Activated naive CD8-positive, alpha-beta T cell (primary cell): ENCODE measurements around the gene PRKAG1.

Experiments
- H3K27ac Mint-ChIP-seq: one replicate; pipeline ENCODE4 v1.8.0; 2021; ENCODE audit warnings: mixed read lengths
- H3K27me3 Mint-ChIP-seq: one replicate; pipeline ENCODE4 v1.8.0; 2021; ENCODE audit warnings: mixed read lengths
- H3K36me3 Mint-ChIP-seq: one replicate; pipeline ENCODE4 v1.8.0; 2021; ENCODE audit warnings: mixed read lengths
- H3K4me1 Mint-ChIP-seq: one replicate; pipeline ENCODE4 v1.8.0; 2021; ENCODE audit warnings: low read depth, mixed read lengths
- H3K4me3 Mint-ChIP-seq: one replicate; pipeline ENCODE4 v1.8.0; 2021; ENCODE audit warnings: mild to moderate bottlenecking, mixed read lengths
- H3K9me3 Mint-ChIP-seq: one replicate; pipeline ENCODE4 v1.8.0; 2021; ENCODE audit warnings: low read depth, mixed read lengths

The PRKAG1 gene

GRCh38 chr12:49040364-49040855 is 21.8 kb upstream of the PRKAG1 start:
- Mint-ChIP-seq H3K27me3 (no peaks in the 10 kb centered on the region), H3K9me3 (no peaks in the 10 kb centered on the region), H3K36me3 (peaks cover 3% of the 10 kb centered on the region), H3K4me3 (no peak overlapping the region), H3K4me1 (peaks cover 5% of the 10 kb centered on the region), H3K27ac (no peak overlapping the region)

GRCh38 chr12:49039421-49040363 is 21.1 kb upstream of the PRKAG1 start:
- no peak overlapping the region for H3K4me3 Mint-ChIP-seq
- H3K9me3 Mint-ChIP-seq = no peaks in the 10 kb centered on the region
- no peak overlapping the region for H3K27ac Mint-ChIP-seq
- H3K36me3 Mint-ChIP-seq = peaks cover 3% of the 10 kb centered on the region
- H3K4me1 Mint-ChIP-seq = peaks cover 4% of the 10 kb centered on the region
- H3K27me3 Mint-ChIP-seq = no peaks in the 10 kb centered on the region

GRCh38 chr12:49038291-49038955 is 19.8 kb upstream of the PRKAG1 start:
- H3K27ac Mint-ChIP-seq = no peak overlapping the region
- H3K4me3 Mint-ChIP-seq = no peak overlapping the region
- no peaks in the 10 kb centered on the region for H3K4me1 Mint-ChIP-seq
- H3K9me3 Mint-ChIP-seq = no peaks in the 10 kb centered on the region
- H3K27me3 Mint-ChIP-seq = no peaks in the 10 kb centered on the region
- H3K36me3 Mint-ChIP-seq = no peaks in the 10 kb centered on the region

- no peaks in the 10 kb centered on the region for H3K27me3 Mint-ChIP-seq
- H3K9me3 Mint-ChIP-seq = no peaks in the 10 kb centered on the region
- H3K27ac Mint-ChIP-seq = no peak overlapping the region
- H3K4me3 Mint-ChIP-seq = no peak overlapping the region
- H3K4me1 Mint-ChIP-seq = no peaks in the 10 kb centered on the region
- H3K36me3 Mint-ChIP-seq = no peaks in the 10 kb centered on the region
Observed at GRCh38 chr12:49037947-49038237, 19.3 kb upstream of the PRKAG1 start.

GRCh38 chr12:49037111-49037946 is 18.8 kb upstream of the PRKAG1 start:
- H3K36me3 Mint-ChIP-seq = no peaks in the 10 kb centered on the region

GRCh38 chr12:49036029-49036428 is 17.5 kb upstream of the PRKAG1 start:
- Mint-ChIP-seq H3K27ac (no peak overlapping the region), H3K9me3 (no peaks in the 10 kb centered on the region), H3K4me3 (no peak overlapping the region), H3K27me3 (no peaks in the 10 kb centered on the region), H3K4me1 (no peaks in the 10 kb centered on the region), H3K36me3 (no peaks in the 10 kb centered on the region)

More at GRCh38 chr12:49037111-49037946, 18.8 kb upstream of the PRKAG1 start:
- no peaks in the 10 kb centered on the region for H3K9me3 Mint-ChIP-seq
- no peaks in the 10 kb centered on the region for H3K27me3 Mint-ChIP-seq
- no peak overlapping the region for H3K4me3 Mint-ChIP-seq
- no peaks in the 10 kb centered on the region for H3K4me1 Mint-ChIP-seq
- H3K27ac Mint-ChIP-seq = no peak overlapping the region

GRCh38 chr12:49034286-49034622 is 15.7 kb upstream of the PRKAG1 start:
- no peaks in the 10 kb centered on the region for H3K36me3 Mint-ChIP-seq
- no peaks in the 10 kb centered on the region for H3K27me3 Mint-ChIP-seq
- H3K9me3 Mint-ChIP-seq = no peaks in the 10 kb centered on the region
- H3K27ac Mint-ChIP-seq = no peak overlapping the region
- H3K4me3 Mint-ChIP-seq = no peak overlapping the region
- H3K4me1 Mint-ChIP-seq = no peaks in the 10 kb centered on the region

- H3K4me3 Mint-ChIP-seq = no peak overlapping the region
- no peaks in the 10 kb centered on the region for H3K36me3 Mint-ChIP-seq
- H3K4me1 Mint-ChIP-seq = no peaks in the 10 kb centered on the region
- no peaks in the 10 kb centered on the region for H3K27me3 Mint-ChIP-seq
- no peak overlapping the region for H3K27ac Mint-ChIP-seq
- no peaks in the 10 kb centered on the region for H3K9me3 Mint-ChIP-seq
Observed at GRCh38 chr12:49033611-49034285, 15.2 kb upstream of the PRKAG1 start.

GRCh38 chr12:49032679-49033447 is 14.3 kb upstream of the PRKAG1 start:
- H3K4me1 Mint-ChIP-seq = no peaks in the 10 kb centered on the region
- peak overlapping the region; percentile 6 for H3K27ac Mint-ChIP-seq
- H3K4me3 Mint-ChIP-seq = no peak overlapping the region
- no peaks in the 10 kb centered on the region for H3K36me3 Mint-ChIP-seq
- no peaks in the 10 kb centered on the region for H3K9me3 Mint-ChIP-seq
- no peaks in the 10 kb centered on the region for H3K27me3 Mint-ChIP-seq

GRCh38 chr12:49032276-49032675 is 13.7 kb upstream of the PRKAG1 start:
- peak overlapping the region; percentile 6 for H3K27ac Mint-ChIP-seq
- no peak overlapping the region for H3K4me3 Mint-ChIP-seq
- no peaks in the 10 kb centered on the region for H3K27me3 Mint-ChIP-seq
- H3K4me1 Mint-ChIP-seq = no peaks in the 10 kb centered on the region
- H3K9me3 Mint-ChIP-seq = no peaks in the 10 kb centered on the region
- H3K36me3 Mint-ChIP-seq = no peaks in the 10 kb centered on the region

GRCh38 chr12:49031573-49032161 is 13.1 kb upstream of the PRKAG1 start:
- no peak overlapping the region for H3K27ac Mint-ChIP-seq
- H3K4me1 Mint-ChIP-seq = no peaks in the 10 kb centered on the region
- no peak overlapping the region for H3K4me3 Mint-ChIP-seq
- no peaks in the 10 kb centered on the region for H3K27me3 Mint-ChIP-seq
- no peaks in the 10 kb centered on the region for H3K36me3 Mint-ChIP-seq
- no peaks in the 10 kb centered on the region for H3K9me3 Mint-ChIP-seq

- no peaks in the 10 kb centered on the region for H3K36me3 Mint-ChIP-seq
- no peak overlapping the region for H3K4me3 Mint-ChIP-seq
- no peaks in the 10 kb centered on the region for H3K9me3 Mint-ChIP-seq
- H3K27ac Mint-ChIP-seq = no peak overlapping the region
- no peaks in the 10 kb centered on the region for H3K27me3 Mint-ChIP-seq
- no peaks in the 10 kb centered on the region for H3K4me1 Mint-ChIP-seq
Observed at GRCh38 chr12:49030714-49031572, 12.4 kb upstream of the PRKAG1 start.

GRCh38 chr12:49030119-49030518 is 11.5 kb upstream of the PRKAG1 start:
- peaks cover 3% of the 10 kb centered on the region for H3K36me3 Mint-ChIP-seq
- H3K4me3 Mint-ChIP-seq = no peak overlapping the region
- no peaks in the 10 kb centered on the region for H3K4me1 Mint-ChIP-seq
- no peak overlapping the region for H3K27ac Mint-ChIP-seq
- H3K9me3 Mint-ChIP-seq = no peaks in the 10 kb centered on the region
- H3K27me3 Mint-ChIP-seq = no peaks in the 10 kb centered on the region
